K562 (cell line): Measurements from ENCODE around the gene MED13L. TPM values are rescaled to one million over a fixed set of nuclear protein-coding genes. Genes with fewer than 3 reads are reported as not detected.
A peak's percentile ranks its signal among the peaks of the same experiment; 100 is the strongest.

Experiments
- CBX1 ChIP-seq: sonication (generic); IDR thresholded peaks from 2 replicates; pipeline ENCODE4 v1.6.1; 2016; ENCODE audit warnings: antibody characterized with exemption, low read depth, mild to moderate bottlenecking
- CBX5 ChIP-seq: IDR thresholded peaks from 2 replicates; pipeline ENCODE4 v1.6.1; 2014; ENCODE audit warnings: low read depth, borderline replicate concordance
- CEBPB ChIP-seq: fragments of 450-650 bp; IDR thresholded peaks from 2 replicates; pipeline ENCODE4 v1.6.1; 2016; ENCODE audit warnings: missing genetic modification characterization, missing compliant biosample characterization
- CHCHD3 ChIP-seq: fragments of 250-450 bp; sonication (Bioruptor Pico); IDR thresholded peaks from 2 replicates; pipeline ENCODE4 v2.1.2; 2022; ENCODE audit warnings: mild to moderate bottlenecking
- CTBP1 ChIP-seq: fragments of 450-650 bp; IDR thresholded peaks from 2 replicates; pipeline ENCODE4 v1.6.1; 2016; ENCODE audit warnings: borderline replicate concordance
- FOXJ3 ChIP-seq: sonication (generic); formaldehyde crosslinking; IDR thresholded peaks from 2 replicates; pipeline ENCODE4 v1.4.0; 2020; ENCODE audit warnings: mild to moderate bottlenecking, missing genetic modification reagents
- HLTF ChIP-seq: fragments of 450-650 bp; IDR thresholded peaks from 2 replicates; pipeline ENCODE4 v1.6.1; 2016
- KAT7 ChIP-seq: sonication (generic); formaldehyde crosslinking; IDR thresholded peaks from 2 replicates; pipeline ENCODE4 v1.8.0; 2022; ENCODE audit warnings: missing genetic modification reagents, mild to moderate bottlenecking, borderline replicate concordance
- NRF1 ChIP-seq, 2 experiments: fragments of 450-650 bp; IDR thresholded peaks in 1 of 2; conservative IDR thresholded peaks in 1 of 2; 2 replicates each; pipeline ENCODE4 v1.6.1; 2014; ENCODE audit warnings: mild to moderate bottlenecking in 2 of 2
- PHTF2 ChIP-seq: fragments of 250-450 bp; sonication (Bioruptor Pico); IDR thresholded peaks from 2 replicates; pipeline ENCODE4 v1.5.0; 2021; ENCODE audit warnings: mild to moderate bottlenecking
- RAD51 ChIP-seq: fragments of 450-650 bp; IDR thresholded peaks from 2 replicates; pipeline ENCODE4 v1.7.1; 2016; ENCODE audit warnings: low read depth, mild to moderate bottlenecking, borderline replicate concordance
- SMARCE1 ChIP-seq: fragments of 450-650 bp; IDR thresholded peaks from 2 replicates; pipeline ENCODE4 v1.7.1; 2016; ENCODE audit warnings: mild to moderate bottlenecking
- ZC3H11A ChIP-seq: IDR thresholded peaks from 2 replicates; pipeline ENCODE4 v1.6.1; 2012; ENCODE audit warnings: low read depth, low read length, improper control_type of control experiment
- ZNF695 ChIP-seq: fragments of 450-650 bp; formaldehyde crosslinking; IDR thresholded peaks from 2 replicates; pipeline ENCODE4 v1.4.0; 2020; ENCODE audit warnings: mild to moderate bottlenecking, moderate library complexity
- polyA plus RNA-seq, 8 experiments: library from polyadenylated mRNA; depleted of rRNA in 4 of 8; stranded (reverse) in 5 of 8; unstranded in 3 of 8; fragments of >200 nt; fragmentation: Nextera tagmentation in 2 of 8; fragmentation: Illumina TruSeq in 1 of 8; extraction: Ambion mirVana in 2 of 8; extraction: Trizol in 1 of 8; gene quantifications; 2 replicates each; pipeline versions ENCODE4 v1.2.1 to v1.2.3, GENCODE V29; 2011 to 2014; ENCODE audit warnings: inconsistent platforms in 1 of 8, missing spikeins in 1 of 8
- total RNA-seq, 7 experiments: library from RNA; depleted of rRNA in 6 of 7; stranded (reverse); fragments of >200 nt in 6 of 7; fragmentation: Illumina TruSeq in 2 of 7; extraction: Trizol in 2 of 7; gene quantifications; 2 replicates each; pipeline versions ENCODE4 v1.2.1 to v1.2.3, GENCODE V29; 2011 to 2021; ENCODE audit warnings: low replicate concordance in 1 of 7
- TF ChIP-seq, protein P1 (sequence below): fragments of 450-650 bp; formaldehyde crosslinking; IDR thresholded peaks from 2 replicates; pipeline ENCODE4 v1.4.0; 2020; ENCODE audit warnings: mild to moderate bottlenecking, moderate library complexity
- TF ChIP-seq, protein P2 (sequence below): fragments of 250-450 bp; sonication (Bioruptor Pico); IDR thresholded peaks from 2 replicates; pipeline ENCODE4 v1.5.0; 2021
- TF ChIP-seq, protein P3 (sequence below): fragments of 250-450 bp; sonication (Bioruptor Pico); IDR thresholded peaks from 2 replicates; pipeline ENCODE4 v1.8.0; 2021; ENCODE audit warnings: mild to moderate bottlenecking, moderate library complexity

MED13L gene
- total and polyA plus RNA-seq, 9 of the 15 experiments (the other 6 are each of a cell fraction or from before 2014, with no cell fraction given), result 13.4 to 90.3 (median 36.9) TPM

DNA sequence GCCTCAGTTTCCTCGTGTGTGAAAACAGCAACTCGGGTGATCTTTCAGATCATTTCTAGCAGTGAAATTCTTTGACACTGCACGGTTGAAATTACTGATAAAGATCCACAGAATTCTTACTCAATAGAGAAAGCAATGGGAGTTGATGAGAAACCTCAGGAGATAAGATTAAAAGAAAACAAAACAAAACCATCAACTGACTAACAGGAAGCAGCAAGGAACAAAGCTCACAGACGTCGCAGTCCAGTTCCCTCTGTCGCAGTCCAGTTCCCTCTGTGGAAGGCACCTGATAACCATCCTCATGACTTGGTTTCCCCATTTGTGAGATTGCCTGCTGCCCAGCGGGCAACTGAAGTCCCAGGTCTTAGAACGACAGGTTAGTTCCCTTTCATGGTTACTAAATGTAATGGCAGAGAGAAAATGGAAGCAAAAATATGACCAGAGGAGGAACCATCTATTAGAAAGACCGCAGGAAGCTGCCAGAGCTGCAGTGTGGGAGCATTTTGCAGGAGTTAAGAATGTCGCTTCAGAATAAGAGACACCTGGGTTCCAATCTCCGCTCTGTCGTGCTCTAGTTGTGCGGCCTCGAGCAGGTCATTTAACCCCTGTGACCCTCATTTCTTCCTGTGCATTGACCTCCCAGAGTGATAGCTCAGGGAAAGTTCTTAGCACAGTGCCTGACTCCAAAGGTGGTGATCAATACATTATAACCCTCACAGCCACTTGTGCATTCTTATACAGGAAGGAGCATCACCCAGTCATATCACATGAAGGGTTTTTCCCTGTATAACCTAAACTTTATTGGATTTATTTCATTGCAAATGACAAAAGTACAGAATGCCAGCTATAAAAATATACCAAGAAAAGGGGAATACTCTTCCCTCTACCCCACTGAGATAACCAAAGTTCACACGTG lies 5.1 kb upstream of the MED13L start (continued):
- TF ChIP-seq RAD51, result no peak
- TF ChIP-seq KAT7 (CRISPR knock-in tag), result 0 out of 2 replicates have a peak, but pooled peaks have one; percentile 51
- TF ChIP-seq FOXJ3 (CRISPR knock-in tag), result no peak
- TF ChIP-seq ZNF695 (CRISPR knock-in tag), result no peak
- TF ChIP-seq HLTF, result no peak
- no peak for TF ChIP-seq CBX5
- TF ChIP-seq SMARCE1, result peak; percentile 72; the same call in 1 of the 2 replicates
- TF ChIP-seq, protein P1, sequence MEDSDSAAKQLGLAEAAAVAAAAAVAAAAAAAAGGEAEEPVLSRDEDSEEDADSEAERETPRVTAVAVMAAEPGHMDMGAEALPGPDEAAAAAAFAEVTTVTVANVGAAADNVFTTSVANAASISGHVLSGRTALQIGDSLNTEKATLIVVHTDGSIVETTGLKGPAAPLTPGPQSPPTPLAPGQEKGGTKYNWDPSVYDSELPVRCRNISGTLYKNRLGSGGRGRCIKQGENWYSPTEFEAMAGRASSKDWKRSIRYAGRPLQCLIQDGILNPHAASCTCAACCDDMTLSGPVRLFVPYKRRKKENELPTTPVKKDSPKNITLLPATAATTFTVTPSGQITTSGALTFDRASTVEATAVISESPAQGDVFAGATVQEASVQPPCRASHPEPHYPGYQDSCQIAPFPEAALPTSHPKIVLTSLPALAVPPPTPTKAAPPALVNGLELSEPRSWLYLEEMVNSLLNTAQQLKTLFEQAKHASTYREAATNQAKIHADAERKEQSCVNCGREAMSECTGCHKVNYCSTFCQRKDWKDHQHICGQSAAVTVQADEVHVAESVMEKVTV (CRISPR knock-in tag), result no peak
- peak; percentile 82 for TF ChIP-seq CEBPB (tag)
- 0 out of 4 replicates have a peak, but pooled peaks of 1 of the 2 experiments have one; percentile 14 for TF ChIP-seq NRF1 (conservative IDR thresholded peaks at IDR 0.05 in 1 of 2, IDR thresholded peaks at IDR 0.05 in 1 of 2)
- TF ChIP-seq, protein P2, sequence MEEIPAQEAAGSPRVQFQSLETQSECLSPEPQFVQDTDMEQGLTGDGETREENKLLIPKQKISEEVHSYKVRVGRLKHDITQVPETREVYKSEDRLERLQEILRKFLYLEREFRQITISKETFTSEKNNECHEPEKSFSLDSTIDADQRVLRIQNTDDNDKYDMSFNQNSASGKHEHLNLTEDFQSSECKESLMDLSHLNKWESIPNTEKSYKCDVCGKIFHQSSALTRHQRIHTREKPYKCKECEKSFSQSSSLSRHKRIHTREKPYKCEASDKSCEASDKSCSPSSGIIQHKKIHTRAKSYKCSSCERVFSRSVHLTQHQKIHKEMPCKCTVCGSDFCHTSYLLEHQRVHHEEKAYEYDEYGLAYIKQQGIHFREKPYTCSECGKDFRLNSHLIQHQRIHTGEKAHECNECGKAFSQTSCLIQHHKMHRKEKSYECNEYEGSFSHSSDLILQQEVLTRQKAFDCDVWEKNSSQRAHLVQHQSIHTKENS (CRISPR knock-in tag), result no peak
- no peak for TF ChIP-seq PHTF2 (CRISPR knock-in tag)
- TF ChIP-seq CTBP1, result no peak; the same call in none of the 2 replicates
- no peak for TF ChIP-seq CBX1
- no peak for TF ChIP-seq CHCHD3 (CRISPR knock-in tag)
- TF ChIP-seq, protein P3, sequence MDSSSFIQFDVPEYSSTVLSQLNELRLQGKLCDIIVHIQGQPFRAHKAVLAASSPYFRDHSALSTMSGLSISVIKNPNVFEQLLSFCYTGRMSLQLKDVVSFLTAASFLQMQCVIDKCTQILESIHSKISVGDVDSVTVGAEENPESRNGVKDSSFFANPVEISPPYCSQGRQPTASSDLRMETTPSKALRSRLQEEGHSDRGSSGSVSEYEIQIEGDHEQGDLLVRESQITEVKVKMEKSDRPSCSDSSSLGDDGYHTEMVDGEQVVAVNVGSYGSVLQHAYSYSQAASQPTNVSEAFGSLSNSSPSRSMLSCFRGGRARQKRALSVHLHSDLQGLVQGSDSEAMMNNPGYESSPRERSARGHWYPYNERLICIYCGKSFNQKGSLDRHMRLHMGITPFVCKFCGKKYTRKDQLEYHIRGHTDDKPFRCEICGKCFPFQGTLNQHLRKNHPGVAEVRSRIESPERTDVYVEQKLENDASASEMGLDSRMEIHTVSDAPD (CRISPR knock-in tag), result no peak
- no peak for TF ChIP-seq ZC3H11A
